Measurements from ENCODE around the gene PIK3R1. TPM values are rescaled to one million over a fixed set of nuclear protein-coding genes. Genes with fewer than 3 reads are reported as not detected.
A peak's percentile ranks its signal among the peaks of the same experiment; 100 is the strongest.

The PIK3R1 gene
- total RNA-seq, 1 donor: 73.8 TPM

- DNase-seq (ENCODE audit: low read depth): no peak
- no peak for TF ChIP-seq CTCF (IDR thresholded peaks at IDR 0.05; ENCODE audit: insufficient read depth, low read depth, low read length)
Measured at GRCh38 chr5:68247627-68248026, 32.1 kb downstream of the PIK3R1 start.

GRCh38 chr5:68248896-68249295 is 33.3 kb downstream of the PIK3R1 start:
- no peak for TF ChIP-seq CTCF (IDR thresholded peaks at IDR 0.05; ENCODE audit: insufficient read depth, low read depth, low read length)
- no peak for DNase-seq (ENCODE audit: low read depth)
- H3K4me3 ChIP-seq (ENCODE audit: low read depth, low read length): no peak overlapping the region

More at GRCh38 chr5:68247627-68248026, 32.1 kb downstream of the PIK3R1 start:
- no peak overlapping the region for H3K4me3 ChIP-seq (ENCODE audit: low read depth, low read length)

GRCh38 chr5:68249520-68249919 is 34.0 kb downstream of the PIK3R1 start:
- no peak for TF ChIP-seq CTCF (IDR thresholded peaks at IDR 0.05; ENCODE audit: insufficient read depth, low read depth, low read length)
- no peak for DNase-seq (ENCODE audit: low read depth)
- H3K4me3 ChIP-seq (ENCODE audit: low read depth, low read length): no peak overlapping the region

- no peak for TF ChIP-seq CTCF (IDR thresholded peaks at IDR 0.05; ENCODE audit: insufficient read depth, low read depth, low read length)
- no peak overlapping the region for H3K4me3 ChIP-seq (ENCODE audit: low read depth, low read length)
- DNase-seq (ENCODE audit: low read depth): no peak
Measured at GRCh38 chr5:68250661-68251298, 35.2 kb downstream of the PIK3R1 start.

- H3K4me3 ChIP-seq (ENCODE audit: low read depth, low read length): no peak overlapping the region
- no peak for DNase-seq (ENCODE audit: low read depth)
- no peak for TF ChIP-seq CTCF (IDR thresholded peaks at IDR 0.05; ENCODE audit: insufficient read depth, low read depth, low read length)
Measured at GRCh38 chr5:68251386-68251785, 35.8 kb downstream of the PIK3R1 start.

- H3K4me3 ChIP-seq (ENCODE audit: low read depth, low read length): no peak overlapping the region
- DNase-seq (ENCODE audit: low read depth): peak; percentile 79
- TF ChIP-seq CTCF (IDR thresholded peaks at IDR 0.05; ENCODE audit: insufficient read depth, low read depth, low read length): no peak
Measured at GRCh38 chr5:68251804-68252522, 36.4 kb downstream of the PIK3R1 start.
